Measurements from ENCODE around the gene CSTF2.
"Not testable (repeated sequence)": the region's sequence is repeated elsewhere in the genome, so short reads cannot be mapped to it uniquely, and the experiment has no call there.

CSTF2 gene

GRCh38 chrX:100819837-100820666, at the start of gene CSTF2:
Gene CSTF2, plus strand, starts transcription at chrX:100820391. Its CDS starts 26 bp downstream, at chrX:100820417.
- peak; percentile 71 for DNase-seq

- not testable (repeated sequence) for DNase-seq
Observed at GRCh38 chrX:100796371-100796770, 23.8 kb upstream of the CSTF2 start.

GRCh38 chrX:100797359-100797758, 22.8 kb upstream of the CSTF2 start:
- no peak for DNase-seq

GRCh38 chrX:100798484-100799214, 21.5 kb upstream of the CSTF2 start:
- DNase-seq, result no peak

GRCh38 chrX:100802843-100803242, 17.3 kb upstream of the CSTF2 start:
- no peak for DNase-seq

- no peak for DNase-seq
Observed at GRCh38 chrX:100804780-100805179, 15.4 kb upstream of the CSTF2 start.

- DNase-seq, result not testable (repeated sequence)
Observed at GRCh38 chrX:100808265-100808664, 11.9 kb upstream of the CSTF2 start.

- DNase-seq, result no peak
Observed at GRCh38 chrX:100812216-100813158, 7.7 kb upstream of the CSTF2 start.

GRCh38 chrX:100817340-100817739, 2.9 kb upstream of the CSTF2 start:
- no peak for DNase-seq

GRCh38 chrX:100819534-100819836, 706 bp upstream of the CSTF2 start:
- no peak for DNase-seq

- no peak for DNase-seq
Observed at GRCh38 chrX:100829730-100830129, 9.5 kb downstream of the CSTF2 start.

GRCh38 chrX:100830143-100830542, 10.0 kb downstream of the CSTF2 start:
- no peak for DNase-seq

- DNase-seq, result no peak
Observed at GRCh38 chrX:100830547-100830946, 10.4 kb downstream of the CSTF2 start.

- no peak for DNase-seq
Observed at GRCh38 chrX:100831219-100831946, 11.2 kb downstream of the CSTF2 start.

GRCh38 chrX:100850317-100850716, 30.1 kb downstream of the CSTF2 start:
- no peak for DNase-seq

- no peak for DNase-seq
Observed at GRCh38 chrX:100852810-100853209, 32.6 kb downstream of the CSTF2 start.

GRCh38 chrX:100863326-100863864, 43.2 kb downstream of the CSTF2 start:
- DNase-seq, result no peak

- no peak for DNase-seq
Observed at GRCh38 chrX:100864657-100865391, 44.6 kb downstream of the CSTF2 start.

GRCh38 chrX:100868273-100868672, 48.1 kb downstream of the CSTF2 start:
- DNase-seq, result no peak

GRCh38 chrX:100870527-100870926, 50.3 kb downstream of the CSTF2 start:
- DNase-seq, result no peak
